K562 (cell line): Measurements from ENCODE around the gene ZFP36. TPM values are rescaled to one million over a fixed set of nuclear protein-coding genes. Genes with fewer than 3 reads are reported as not detected.
A peak's percentile ranks its signal among the peaks of the same experiment; 100 is the strongest.

ENCODE experiments used
- FOSL1 ChIP-seq: fragments of 200-800 bp; sonication (Bioruptor generic); conservative IDR thresholded peaks from 2 replicates; pipeline ENCODE4 v1.6.1; 2016; ENCODE audit warnings: missing genetic modification characterization, missing compliant biosample characterization
- HDAC3 ChIP-seq: fragments of 450-650 bp; IDR thresholded peaks from 2 replicates; pipeline ENCODE4 v1.6.1; 2018; ENCODE audit warnings: borderline replicate concordance, mild to moderate bottlenecking, moderate library complexity; ENCODE audit not compliant: partially characterized antibody
- NR4A1 ChIP-seq, 2 experiments: fragments of 250-450 bp in 1 of 2; fragments of 450-650 bp in 1 of 2; sonication (Bioruptor Pico) in 1 of 2; IDR thresholded peaks; 2 replicates each; pipeline versions ENCODE4 v1.4.0 to v1.6.1; 2016 to 2020; ENCODE audit warnings: mild to moderate bottlenecking in 2 of 2, missing compliant biosample characterization in 1 of 2, missing genetic modification characterization in 1 of 2, moderate library complexity in 1 of 2
- SMAD1 ChIP-seq: fragments of 150-350 bp; IDR thresholded peaks from 2 replicates; pipeline ENCODE4 v1.6.1; 2014; ENCODE audit warnings: low read length, low read depth; ENCODE audit not compliant: partially characterized antibody
- ZNF174 ChIP-seq: fragments of 250-450 bp; sonication (Bioruptor Pico); IDR thresholded peaks from 2 replicates; pipeline ENCODE4 v1.4.0; 2020; ENCODE audit warnings: mild to moderate bottlenecking
- ZNF197 ChIP-seq: fragments of 200-800 bp; sonication (Bioruptor generic); IDR thresholded peaks from 2 replicates; pipeline ENCODE4 v1.6.1; 2016; ENCODE audit warnings: low read depth, missing genetic modification characterization, missing compliant biosample characterization
- ZNF764 ChIP-seq: fragments of 250-450 bp; sonication (Bioruptor Pico); IDR thresholded peaks from 2 replicates; pipeline ENCODE4 v1.4.0; 2020; ENCODE audit warnings: low read depth, mild to moderate bottlenecking, moderate library complexity
- polyA plus RNA-seq, 8 experiments: library from polyadenylated mRNA; depleted of rRNA in 4 of 8; stranded (reverse) in 5 of 8; unstranded in 3 of 8; fragments of >200 nt; fragmentation: Nextera tagmentation in 2 of 8; fragmentation: Illumina TruSeq in 1 of 8; extraction: Ambion mirVana in 2 of 8; extraction: Trizol in 1 of 8; gene quantifications; 2 replicates each; pipeline versions ENCODE4 v1.2.1 to v1.2.3, GENCODE V29; 2011 to 2014; ENCODE audit warnings: inconsistent platforms in 1 of 8, missing spikeins in 1 of 8
- total RNA-seq, 7 experiments: library from RNA; depleted of rRNA in 6 of 7; stranded (reverse); fragments of >200 nt in 6 of 7; fragmentation: Illumina TruSeq in 2 of 7; extraction: Trizol in 2 of 7; gene quantifications; 2 replicates each; pipeline versions ENCODE4 v1.2.1 to v1.2.3, GENCODE V29; 2011 to 2021; ENCODE audit warnings: low replicate concordance in 1 of 7
- TF ChIP-seq, protein P1 (sequence below), 2 experiments: fragments of 150-350 bp in 1 of 2; IDR thresholded peaks; 2 replicates each; pipeline ENCODE4 v1.6.1; 2012 to 2016; ENCODE audit warnings: low read depth in 2 of 2, low read length in 2 of 2, mild to moderate bottlenecking in 1 of 2, moderate library complexity in 1 of 2
- TF ChIP-seq, protein P2 (sequence below): sonication (generic); formaldehyde crosslinking; IDR thresholded peaks from 2 replicates; pipeline ENCODE4 v1.9.0; 2022; ENCODE audit warnings: mild to moderate bottlenecking, missing genetic modification reagents
- TF ChIP-seq, protein P3 (sequence below), 2 experiments: fragments of 450-650 bp in 1 of 2; IDR thresholded peaks; 2 replicates each; pipeline ENCODE4 v1.6.1; 2011 to 2017; ENCODE audit warnings: low read depth in 2 of 2, antibody characterized with exemption in 1 of 2, borderline replicate concordance in 1 of 2, low read length in 1 of 2, mild to moderate bottlenecking in 1 of 2, mixed read lengths in 1 of 2; ENCODE audit not compliant: control insufficient read depth in 1 of 2
- TF ChIP-seq, protein P4 (sequence below): IDR thresholded peaks from 3 replicates; pipeline ENCODE4 v1.6.1; 2011; ENCODE audit warnings: borderline replicate concordance, mild to moderate bottlenecking, moderate library complexity; ENCODE audit not compliant: insufficient read length; ENCODE audit errors: extremely low read depth
- TF ChIP-seq, protein P5 (sequence below): fragments of 450-650 bp; formaldehyde crosslinking; IDR thresholded peaks from 2 replicates; pipeline ENCODE4 v1.4.0; 2020; ENCODE audit warnings: mild to moderate bottlenecking, moderate library complexity

Gene ZFP36
- total and polyA plus RNA-seq, 9 of the 15 experiments (the other 6 are each of a cell fraction or from before 2014, with no cell fraction given) = 1.0 to 20.1 (median 3.5) TPM

DNA sequence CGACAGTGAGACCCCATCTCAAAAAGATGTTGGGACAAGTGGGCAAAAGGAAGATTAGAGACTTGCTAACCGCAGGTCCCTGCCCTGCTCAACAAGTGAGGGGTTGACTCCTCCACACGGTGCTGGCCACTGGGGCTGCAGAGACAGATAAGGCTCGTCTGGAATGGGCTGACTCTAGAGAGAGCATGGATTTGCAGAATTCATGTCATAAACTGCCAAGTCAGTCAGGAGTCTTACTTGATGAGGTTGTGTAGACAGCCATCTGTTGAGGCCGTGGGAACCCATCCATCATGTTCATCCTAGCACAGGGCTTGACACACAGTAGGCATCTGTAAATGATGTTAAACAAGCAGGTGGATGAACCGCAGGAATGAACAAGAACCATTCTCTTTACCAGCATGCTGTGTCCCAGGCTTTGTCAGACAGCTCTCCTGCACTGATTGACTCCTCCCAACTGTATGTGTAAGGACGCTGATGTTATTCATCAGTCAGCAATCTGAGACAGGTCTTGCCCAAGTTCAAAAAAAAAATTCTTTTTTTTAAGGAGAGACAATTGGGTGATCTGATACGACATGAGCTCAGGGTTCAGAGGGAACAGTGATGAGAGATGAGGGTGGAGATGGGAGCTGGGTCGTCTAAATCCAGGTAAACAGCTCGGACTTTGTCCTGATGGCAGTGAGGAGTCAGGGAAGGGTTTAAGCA, 24.6 kb upstream of the ZFP36 start (continued):
- TF ChIP-seq, protein P1, sequence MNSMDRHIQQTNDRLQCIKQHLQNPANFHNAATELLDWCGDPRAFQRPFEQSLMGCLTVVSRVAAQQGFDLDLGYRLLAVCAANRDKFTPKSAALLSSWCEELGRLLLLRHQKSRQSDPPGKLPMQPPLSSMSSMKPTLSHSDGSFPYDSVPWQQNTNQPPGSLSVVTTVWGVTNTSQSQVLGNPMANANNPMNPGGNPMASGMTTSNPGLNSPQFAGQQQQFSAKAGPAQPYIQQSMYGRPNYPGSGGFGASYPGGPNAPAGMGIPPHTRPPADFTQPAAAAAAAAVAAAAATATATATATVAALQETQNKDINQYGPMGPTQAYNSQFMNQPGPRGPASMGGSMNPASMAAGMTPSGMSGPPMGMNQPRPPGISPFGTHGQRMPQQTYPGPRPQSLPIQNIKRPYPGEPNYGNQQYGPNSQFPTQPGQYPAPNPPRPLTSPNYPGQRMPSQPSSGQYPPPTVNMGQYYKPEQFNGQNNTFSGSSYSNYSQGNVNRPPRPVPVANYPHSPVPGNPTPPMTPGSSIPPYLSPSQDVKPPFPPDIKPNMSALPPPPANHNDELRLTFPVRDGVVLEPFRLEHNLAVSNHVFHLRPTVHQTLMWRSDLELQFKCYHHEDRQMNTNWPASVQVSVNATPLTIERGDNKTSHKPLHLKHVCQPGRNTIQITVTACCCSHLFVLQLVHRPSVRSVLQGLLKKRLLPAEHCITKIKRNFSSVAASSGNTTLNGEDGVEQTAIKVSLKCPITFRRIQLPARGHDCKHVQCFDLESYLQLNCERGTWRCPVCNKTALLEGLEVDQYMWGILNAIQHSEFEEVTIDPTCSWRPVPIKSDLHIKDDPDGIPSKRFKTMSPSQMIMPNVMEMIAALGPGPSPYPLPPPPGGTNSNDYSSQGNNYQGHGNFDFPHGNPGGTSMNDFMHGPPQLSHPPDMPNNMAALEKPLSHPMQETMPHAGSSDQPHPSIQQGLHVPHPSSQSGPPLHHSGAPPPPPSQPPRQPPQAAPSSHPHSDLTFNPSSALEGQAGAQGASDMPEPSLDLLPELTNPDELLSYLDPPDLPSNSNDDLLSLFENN (IDR thresholded peaks at IDR 0.05; ENCODE audit: low read depth in 2 of 2, low read length in 2 of 2) = peak in 1 of 2 experiments; percentile 88; a peak in 2 of 4 replicates
- TF ChIP-seq, protein P2, sequence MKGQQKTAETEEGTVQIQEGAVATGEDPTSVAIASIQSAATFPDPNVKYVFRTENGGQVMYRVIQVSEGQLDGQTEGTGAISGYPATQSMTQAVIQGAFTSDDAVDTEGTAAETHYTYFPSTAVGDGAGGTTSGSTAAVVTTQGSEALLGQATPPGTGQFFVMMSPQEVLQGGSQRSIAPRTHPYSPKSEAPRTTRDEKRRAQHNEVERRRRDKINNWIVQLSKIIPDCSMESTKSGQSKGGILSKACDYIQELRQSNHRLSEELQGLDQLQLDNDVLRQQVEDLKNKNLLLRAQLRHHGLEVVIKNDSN (CRISPR knock-in tag) = no peak
- 0 out of 2 replicates have a peak, but pooled peaks have one; percentile 38 for TF ChIP-seq NR4A1 (CRISPR knock-in tag; IDR thresholded peaks at IDR 0.05)
- no peak for TF ChIP-seq NR4A1 (tag; IDR thresholded peaks at IDR 0.05)
- TF ChIP-seq SMAD1 = no peak
- TF ChIP-seq, protein P3, sequence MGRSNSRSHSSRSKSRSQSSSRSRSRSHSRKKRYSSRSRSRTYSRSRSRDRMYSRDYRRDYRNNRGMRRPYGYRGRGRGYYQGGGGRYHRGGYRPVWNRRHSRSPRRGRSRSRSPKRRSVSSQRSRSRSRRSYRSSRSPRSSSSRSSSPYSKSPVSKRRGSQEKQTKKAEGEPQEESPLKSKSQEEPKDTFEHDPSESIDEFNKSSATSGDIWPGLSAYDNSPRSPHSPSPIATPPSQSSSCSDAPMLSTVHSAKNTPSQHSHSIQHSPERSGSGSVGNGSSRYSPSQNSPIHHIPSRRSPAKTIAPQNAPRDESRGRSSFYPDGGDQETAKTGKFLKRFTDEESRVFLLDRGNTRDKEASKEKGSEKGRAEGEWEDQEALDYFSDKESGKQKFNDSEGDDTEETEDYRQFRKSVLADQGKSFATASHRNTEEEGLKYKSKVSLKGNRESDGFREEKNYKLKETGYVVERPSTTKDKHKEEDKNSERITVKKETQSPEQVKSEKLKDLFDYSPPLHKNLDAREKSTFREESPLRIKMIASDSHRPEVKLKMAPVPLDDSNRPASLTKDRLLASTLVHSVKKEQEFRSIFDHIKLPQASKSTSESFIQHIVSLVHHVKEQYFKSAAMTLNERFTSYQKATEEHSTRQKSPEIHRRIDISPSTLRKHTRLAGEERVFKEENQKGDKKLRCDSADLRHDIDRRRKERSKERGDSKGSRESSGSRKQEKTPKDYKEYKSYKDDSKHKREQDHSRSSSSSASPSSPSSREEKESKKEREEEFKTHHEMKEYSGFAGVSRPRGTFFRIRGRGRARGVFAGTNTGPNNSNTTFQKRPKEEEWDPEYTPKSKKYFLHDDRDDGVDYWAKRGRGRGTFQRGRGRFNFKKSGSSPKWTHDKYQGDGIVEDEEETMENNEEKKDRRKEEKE (IDR thresholded peaks at IDR 0.05; ENCODE audit: borderline replicate concordance in 1 of 2, control insufficient read depth in 1 of 2, low read depth in 2 of 2, low read length in 1 of 2) = no peak
- peak; percentile 65 for TF ChIP-seq FOSL1 (tag)
- TF ChIP-seq, protein P4, sequence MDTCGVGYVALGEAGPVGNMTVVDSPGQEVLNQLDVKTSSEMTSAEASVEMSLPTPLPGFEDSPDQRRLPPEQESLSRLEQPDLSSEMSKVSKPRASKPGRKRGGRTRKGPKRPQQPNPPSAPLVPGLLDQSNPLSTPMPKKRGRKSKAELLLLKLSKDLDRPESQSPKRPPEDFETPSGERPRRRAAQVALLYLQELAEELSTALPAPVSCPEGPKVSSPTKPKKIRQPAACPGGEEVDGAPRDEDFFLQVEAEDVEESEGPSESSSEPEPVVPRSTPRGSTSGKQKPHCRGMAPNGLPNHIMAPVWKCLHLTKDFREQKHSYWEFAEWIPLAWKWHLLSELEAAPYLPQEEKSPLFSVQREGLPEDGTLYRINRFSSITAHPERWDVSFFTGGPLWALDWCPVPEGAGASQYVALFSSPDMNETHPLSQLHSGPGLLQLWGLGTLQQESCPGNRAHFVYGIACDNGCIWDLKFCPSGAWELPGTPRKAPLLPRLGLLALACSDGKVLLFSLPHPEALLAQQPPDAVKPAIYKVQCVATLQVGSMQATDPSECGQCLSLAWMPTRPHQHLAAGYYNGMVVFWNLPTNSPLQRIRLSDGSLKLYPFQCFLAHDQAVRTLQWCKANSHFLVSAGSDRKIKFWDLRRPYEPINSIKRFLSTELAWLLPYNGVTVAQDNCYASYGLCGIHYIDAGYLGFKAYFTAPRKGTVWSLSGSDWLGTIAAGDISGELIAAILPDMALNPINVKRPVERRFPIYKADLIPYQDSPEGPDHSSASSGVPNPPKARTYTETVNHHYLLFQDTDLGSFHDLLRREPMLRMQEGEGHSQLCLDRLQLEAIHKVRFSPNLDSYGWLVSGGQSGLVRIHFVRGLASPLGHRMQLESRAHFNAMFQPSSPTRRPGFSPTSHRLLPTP = no peak
- TF ChIP-seq HDAC3 = peak; percentile 81
- TF ChIP-seq ZNF197 (CRISPR knock-in tag) = no peak
- no peak for TF ChIP-seq ZNF174 (CRISPR knock-in tag)
- no peak for TF ChIP-seq ZNF764 (CRISPR knock-in tag)
- TF ChIP-seq, protein P5, sequence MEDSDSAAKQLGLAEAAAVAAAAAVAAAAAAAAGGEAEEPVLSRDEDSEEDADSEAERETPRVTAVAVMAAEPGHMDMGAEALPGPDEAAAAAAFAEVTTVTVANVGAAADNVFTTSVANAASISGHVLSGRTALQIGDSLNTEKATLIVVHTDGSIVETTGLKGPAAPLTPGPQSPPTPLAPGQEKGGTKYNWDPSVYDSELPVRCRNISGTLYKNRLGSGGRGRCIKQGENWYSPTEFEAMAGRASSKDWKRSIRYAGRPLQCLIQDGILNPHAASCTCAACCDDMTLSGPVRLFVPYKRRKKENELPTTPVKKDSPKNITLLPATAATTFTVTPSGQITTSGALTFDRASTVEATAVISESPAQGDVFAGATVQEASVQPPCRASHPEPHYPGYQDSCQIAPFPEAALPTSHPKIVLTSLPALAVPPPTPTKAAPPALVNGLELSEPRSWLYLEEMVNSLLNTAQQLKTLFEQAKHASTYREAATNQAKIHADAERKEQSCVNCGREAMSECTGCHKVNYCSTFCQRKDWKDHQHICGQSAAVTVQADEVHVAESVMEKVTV (CRISPR knock-in tag) = 0 out of 2 replicates have a peak, but pooled peaks have one; percentile 15
